Cardiac muscle cell (in vitro differentiated cells and primary cell): ENCODE measurements around the gene AEN. TPM values are rescaled to one million over a fixed set of nuclear protein-coding genes. Genes with fewer than 3 reads are reported as not detected.

Source experiments
- DNase-seq, 2 donors: peaks; one replicate each; pipeline versions ENCODE4 v3.0.0 to v3.0.0-alpha.2; 2010 to 2017; ENCODE audit warnings: low read depth in 1 of 2, low spot score in 1 of 2
- H3K27ac ChIP-seq: fragments of 200-600 bp; sonication (generic); 2 replicates; pipeline ENCODE4 v1.5.1; 2016
- H3K27me3 ChIP-seq: fragments of 200-600 bp; sonication (generic); 2 replicates; pipeline ENCODE4 v1.6.0; 2016; ENCODE audit warnings: control low read depth
- H3K36me3 ChIP-seq: fragments of 200-600 bp; sonication (generic); 2 replicates; pipeline ENCODE4 v1.5.1; 2016; ENCODE audit warnings: control low read depth
- H3K4me1 ChIP-seq: fragments of 200-600 bp; sonication (generic); 2 replicates; pipeline ENCODE4 v1.8.1; 2017; ENCODE audit warnings: low read depth, mild to moderate bottlenecking, mixed run types
- H3K4me3 ChIP-seq: fragments of 200-600 bp; sonication (generic); 2 replicates; pipeline ENCODE4 v1.5.1; 2016; ENCODE audit warnings: mild to moderate bottlenecking
- H3K9me3 ChIP-seq: fragments of 200-600 bp; sonication (generic); 2 replicates; pipeline ENCODE4 v1.5.1; 2017; ENCODE audit warnings: low read depth, mild to moderate bottlenecking, control low read depth
- CTCF ChIP-seq: IDR thresholded peaks from 2 replicates; pipeline ENCODE4 v1.5.1; 2012; ENCODE audit warnings: low read depth, mild to moderate bottlenecking, low read length
- polyA plus RNA-seq: library from polyadenylated mRNA; unstranded; fragments of >200 nt; fragmentation: Nextera tagmentation; extraction: Ambion mirVana; gene quantifications from 2 replicates; pipeline ENCODE4 v1.2.1, GENCODE V29; 2016
- total RNA-seq: library from RNA; depleted of rRNA; stranded (reverse); fragments of >200 nt; gene quantifications from 2 replicates; pipeline ENCODE4 v1.2.3, GENCODE V29; 2016

AEN gene
- total and polyA plus RNA-seq, 2 experiments from 2014 or later, result 20.9 to 53.6 TPM

DNA sequence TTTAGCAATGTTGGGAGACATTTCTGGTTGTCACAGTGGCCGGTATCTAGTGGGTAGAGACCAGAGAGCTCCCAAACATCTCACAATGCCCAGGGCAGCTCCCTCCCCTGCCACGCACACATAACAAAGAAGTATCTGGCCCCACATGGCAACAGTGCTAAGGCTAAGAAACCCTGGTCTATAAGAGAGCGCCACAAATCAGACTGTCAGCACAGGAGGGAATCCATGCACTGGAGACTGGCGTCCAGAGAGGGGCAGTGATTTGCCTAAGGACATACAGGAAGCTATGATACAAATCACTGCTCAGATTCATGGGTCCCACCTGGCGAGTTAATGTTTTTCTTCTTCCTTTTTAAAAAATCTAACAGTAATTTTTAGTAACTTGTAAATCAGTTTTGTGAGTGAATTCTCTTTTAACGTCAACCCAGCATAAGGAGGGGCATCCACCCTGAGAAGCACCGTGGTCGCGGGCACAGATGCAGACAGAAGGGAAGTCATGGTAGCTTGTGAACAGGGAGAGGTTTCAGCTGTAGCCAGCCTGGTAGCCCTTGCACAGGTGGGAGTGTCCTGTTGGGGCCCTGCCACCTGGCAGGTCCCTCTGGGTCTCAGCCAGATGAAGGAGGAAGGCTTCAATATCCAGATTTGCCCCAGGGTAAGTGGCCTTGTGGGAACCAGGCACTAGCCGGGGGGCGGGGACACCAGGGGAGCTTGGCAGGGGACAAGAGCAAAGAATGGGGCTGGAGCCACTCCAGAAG lies 26.4 kb downstream of the AEN start:
- H3K27ac ChIP-seq, result no peak overlapping the region
- DNase-seq, result no peak
- H3K4me3 ChIP-seq, result no peak overlapping the region
- TF ChIP-seq CTCF, result no peak
- no peaks in the 10 kb centered on the region for H3K36me3 ChIP-seq
- H3K27me3 ChIP-seq, result no peaks in the 10 kb centered on the region
- no peaks in the 10 kb centered on the region for H3K9me3 ChIP-seq
- H3K4me1 ChIP-seq, result no peaks in the 10 kb centered on the region

- no peaks in the 10 kb centered on the region for H3K27me3 ChIP-seq
These were observed 27.4 kb downstream of the AEN start for GRCh38 chr15:88648357-88649214.

GRCh38 chr15:88649286-88649733 lies 28.2 kb downstream of the AEN start:
- TF ChIP-seq CTCF, result no peak
- H3K27ac ChIP-seq, result no peak overlapping the region
- no peaks in the 10 kb centered on the region for H3K27me3 ChIP-seq
- H3K4me1 ChIP-seq, result no peaks in the 10 kb centered on the region
- H3K4me3 ChIP-seq, result no peak overlapping the region
- DNase-seq, result peak in 1 of 2 donors; percentile 93
- H3K9me3 ChIP-seq, result no peaks in the 10 kb centered on the region
- H3K36me3 ChIP-seq, result no peaks in the 10 kb centered on the region

More at GRCh38 chr15:88648357-88649214, 27.4 kb downstream of the AEN start:
- no peak overlapping the region for H3K4me3 ChIP-seq
- H3K27ac ChIP-seq, result no peak overlapping the region
- no peaks in the 10 kb centered on the region for H3K9me3 ChIP-seq
- H3K36me3 ChIP-seq, result no peaks in the 10 kb centered on the region
- DNase-seq, result no peak
- H3K4me1 ChIP-seq, result no peaks in the 10 kb centered on the region
- no peak for TF ChIP-seq CTCF

GRCh38 chr15:88649753-88650551 lies 28.8 kb downstream of the AEN start:
- no peaks in the 10 kb centered on the region for H3K36me3 ChIP-seq
- peak in 1 of 2 donors; percentile 23 for DNase-seq
- no peak overlapping the region for H3K27ac ChIP-seq
- no peaks in the 10 kb centered on the region for H3K27me3 ChIP-seq
- H3K9me3 ChIP-seq, result no peaks in the 10 kb centered on the region
- no peak for TF ChIP-seq CTCF
- no peak overlapping the region for H3K4me3 ChIP-seq
- H3K4me1 ChIP-seq, result no peaks in the 10 kb centered on the region

GRCh38 chr15:88650556-88650955 lies 29.4 kb downstream of the AEN start:
- DNase-seq, result no peak
- no peak for TF ChIP-seq CTCF
- Histone ChIP-seq H3K4me1 (no peaks in the 10 kb centered on the region), H3K9me3 (no peaks in the 10 kb centered on the region), H3K27ac (no peak overlapping the region), H3K27me3 (no peaks in the 10 kb centered on the region), H3K36me3 (no peaks in the 10 kb centered on the region), H3K4me3 (no peak overlapping the region)
